GM12878 (cell line): Measurements from ENCODE around the gene FOLR2. TPM values are rescaled to one million over a fixed set of nuclear protein-coding genes. Genes with fewer than 3 reads are reported as not detected.
A peak's percentile ranks its signal among the peaks of the same experiment; 100 is the strongest.

Experiments used
- ATF7 ChIP-seq: fragments of 450-650 bp; IDR thresholded peaks from 2 replicates; pipeline ENCODE4 v1.6.1; 2016; ENCODE audit warnings: low read depth, mild to moderate bottlenecking
- BACH1 ChIP-seq: fragments of 450-650 bp; IDR thresholded peaks from 2 replicates; pipeline ENCODE4 v1.6.1; 2017; ENCODE audit warnings: mild to moderate bottlenecking, borderline replicate concordance
- BHLHE40 ChIP-seq, 2 experiments: fragments of 450-650 bp in 1 of 2; IDR thresholded peaks; 2 replicates each; pipeline ENCODE4 v1.6.1; 2011 to 2017; ENCODE audit warnings: low read depth in 2 of 2, borderline replicate concordance in 1 of 2, improper control_type of control experiment in 1 of 2, low read length in 1 of 2, mild to moderate bottlenecking in 1 of 2
- CHD2 ChIP-seq: IDR thresholded peaks from 2 replicates; pipeline ENCODE4 v1.6.1; 2011; ENCODE audit warnings: low read depth, low read length, improper control_type of control experiment, borderline replicate concordance
- CREM ChIP-seq: IDR thresholded peaks from 2 replicates; pipeline ENCODE4 v1.6.1; 2014; ENCODE audit warnings: antibody characterized with exemption, low read depth
- ELK1 ChIP-seq: IDR thresholded peaks from 2 replicates; pipeline ENCODE4 v1.6.1; 2012; ENCODE audit warnings: low read depth, low read length, improper control_type of control experiment
- HDAC2 ChIP-seq: fragments of 200-600 bp; sonication (generic); IDR thresholded peaks from 2 replicates; pipeline ENCODE4 v1.6.1; 2017
- HSF1 ChIP-seq: fragments of 150-350 bp; IDR thresholded peaks from 2 replicates; pipeline ENCODE4 v1.6.1; 2014; ENCODE audit warnings: mild to moderate bottlenecking, low read depth, low read length
- KAT2A ChIP-seq: conservative IDR thresholded peaks from 2 replicates; pipeline ENCODE4 v1.6.1; 2011; ENCODE audit warnings: low read depth, low read length; ENCODE audit not compliant: control insufficient read depth
- MYC ChIP-seq: IDR thresholded peaks from 2 replicates; pipeline ENCODE4 v1.6.1; 2011; ENCODE audit warnings: mild to moderate bottlenecking, low read length, moderate library complexity, inconsistent platforms; ENCODE audit not compliant: insufficient read depth, insufficient replicate concordance, insufficient read length, severe bottlenecking
- NBN ChIP-seq: fragments of 450-650 bp; IDR thresholded peaks from 2 replicates; pipeline ENCODE4 v1.6.1; 2016
- RBBP5 ChIP-seq: fragments of 200-600 bp; sonication (generic); conservative IDR thresholded peaks from 2 replicates; pipeline ENCODE4 v1.6.1; 2016
- RELA ChIP-seq: fragments of 450-650 bp; IDR thresholded peaks from 2 replicates; pipeline ENCODE4 v1.8.0; 2014; ENCODE audit warnings: borderline replicate concordance; ENCODE audit not compliant: partially characterized antibody
- SMAD1 ChIP-seq: fragments of 450-650 bp; IDR thresholded peaks from 2 replicates; pipeline ENCODE4 v1.6.1; 2018; ENCODE audit warnings: mild to moderate bottlenecking, low read depth; ENCODE audit not compliant: partially characterized antibody
- polyA plus RNA-seq, 11 experiments: library from polyadenylated mRNA; depleted of rRNA in 4 of 11; unstranded in 6 of 11; stranded (reverse) in 5 of 11; fragments of >200 nt; fragmentation: Nextera tagmentation in 4 of 11; fragmentation: Illumina TruSeq in 1 of 11; extraction: Ambion mirVana in 4 of 11; extraction: Trizol in 1 of 11; gene quantifications; 1 replicate in 1 of 11; 2 replicates in 10 of 11; pipeline versions ENCODE4 v1.2.1 to v1.2.3, GENCODE V29; 2011 to 2016; ENCODE audit warnings: inconsistent platforms in 2 of 11, missing spikeins in 2 of 11, low read depth in 1 of 11
- total RNA-seq, 4 experiments: library from RNA; depleted of rRNA in 3 of 4; stranded (reverse); fragments of >200 nt in 3 of 4; fragmentation: Illumina TruSeq in 1 of 4; extraction: Trizol in 1 of 4; gene quantifications; 2 replicates each; pipeline versions ENCODE4 v1.2.1 to v1.2.3, GENCODE V29; 2013 to 2021
- TF ChIP-seq, protein P1 (sequence below): IDR thresholded peaks from 2 replicates; pipeline ENCODE4 v1.6.1; 2012; ENCODE audit warnings: improper control_type of control experiment, low read depth, low read length; ENCODE audit not compliant: insufficient replicate concordance
- TF ChIP-seq, protein P2 (sequence below): IDR thresholded peaks from 2 replicates; pipeline ENCODE4 v1.6.1; 2012; ENCODE audit warnings: low read depth, low read length, improper control_type of control experiment

FOLR2 gene
- total and polyA plus RNA-seq, 10 of the 15 experiments (the other 5 are each of a cell fraction or from before 2014, with no cell fraction given) = 0.10 to 11.1 (median 1.9) TPM

DNA sequence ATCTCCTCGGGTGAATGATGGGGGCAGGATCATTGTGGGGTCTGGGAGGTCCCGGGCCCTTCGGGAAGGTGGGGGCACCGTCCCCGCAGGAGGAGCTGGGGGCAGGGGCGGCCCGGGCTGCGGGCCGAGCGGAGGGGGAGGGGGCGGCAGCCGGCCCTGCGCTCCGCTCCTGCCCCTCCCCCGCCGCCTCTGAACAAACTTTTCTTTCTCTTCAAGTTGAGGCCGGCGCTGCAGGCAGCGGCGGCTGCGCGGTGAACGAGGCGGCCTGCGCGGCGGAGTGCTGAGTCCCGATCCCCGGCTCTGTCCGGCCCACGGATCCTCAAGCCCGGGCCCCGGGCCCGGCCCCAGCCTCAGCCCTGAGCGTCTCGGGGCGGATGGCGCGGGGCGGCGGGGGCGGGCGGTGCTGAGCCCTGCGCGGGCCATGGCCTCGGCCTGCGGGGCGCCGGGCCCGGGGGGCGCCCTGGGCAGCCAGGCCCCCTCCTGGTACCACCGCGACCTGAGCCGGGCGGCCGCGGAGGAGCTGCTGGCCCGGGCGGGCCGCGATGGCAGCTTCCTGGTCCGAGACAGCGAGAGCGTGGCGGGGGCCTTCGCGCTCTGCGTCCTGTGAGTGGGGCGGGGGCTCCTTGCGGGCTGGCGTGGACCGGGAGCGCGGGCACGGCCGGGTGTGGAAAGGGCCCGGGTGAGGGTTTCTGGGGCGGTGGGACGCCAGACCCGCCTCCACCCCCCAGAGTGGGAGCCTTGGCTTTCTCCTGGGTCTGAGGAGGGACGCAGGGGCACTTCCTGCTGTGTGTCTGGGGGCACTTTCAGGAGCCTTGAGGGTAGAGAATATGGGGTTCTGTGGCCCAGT is 8.2 kb downstream of the FOLR2 start, which contains the start of gene INPPL1 (continued):
- TF ChIP-seq ELK1 (no peak), MYC (no peak), RBBP5 (no peak), KAT2A (no peak), NBN (no peak), CREM (no peak), ATF7 (no peak), CHD2 (no peak; the same call in 1 of the 2 replicates), BHLHE40 (IDR thresholded peaks at IDR 0.05; ENCODE audit: borderline replicate concordance in 1 of 2, low read depth in 2 of 2, low read length in 1 of 2) (0 out of 4 replicates have a peak, but pooled peaks of 1 of the 2 experiments have one; percentile 23), BACH1 (no peak), SMAD1 (no peak), HSF1 (no peak), HDAC2 (no peak), RELA (no peak)
- TF ChIP-seq, protein P1, sequence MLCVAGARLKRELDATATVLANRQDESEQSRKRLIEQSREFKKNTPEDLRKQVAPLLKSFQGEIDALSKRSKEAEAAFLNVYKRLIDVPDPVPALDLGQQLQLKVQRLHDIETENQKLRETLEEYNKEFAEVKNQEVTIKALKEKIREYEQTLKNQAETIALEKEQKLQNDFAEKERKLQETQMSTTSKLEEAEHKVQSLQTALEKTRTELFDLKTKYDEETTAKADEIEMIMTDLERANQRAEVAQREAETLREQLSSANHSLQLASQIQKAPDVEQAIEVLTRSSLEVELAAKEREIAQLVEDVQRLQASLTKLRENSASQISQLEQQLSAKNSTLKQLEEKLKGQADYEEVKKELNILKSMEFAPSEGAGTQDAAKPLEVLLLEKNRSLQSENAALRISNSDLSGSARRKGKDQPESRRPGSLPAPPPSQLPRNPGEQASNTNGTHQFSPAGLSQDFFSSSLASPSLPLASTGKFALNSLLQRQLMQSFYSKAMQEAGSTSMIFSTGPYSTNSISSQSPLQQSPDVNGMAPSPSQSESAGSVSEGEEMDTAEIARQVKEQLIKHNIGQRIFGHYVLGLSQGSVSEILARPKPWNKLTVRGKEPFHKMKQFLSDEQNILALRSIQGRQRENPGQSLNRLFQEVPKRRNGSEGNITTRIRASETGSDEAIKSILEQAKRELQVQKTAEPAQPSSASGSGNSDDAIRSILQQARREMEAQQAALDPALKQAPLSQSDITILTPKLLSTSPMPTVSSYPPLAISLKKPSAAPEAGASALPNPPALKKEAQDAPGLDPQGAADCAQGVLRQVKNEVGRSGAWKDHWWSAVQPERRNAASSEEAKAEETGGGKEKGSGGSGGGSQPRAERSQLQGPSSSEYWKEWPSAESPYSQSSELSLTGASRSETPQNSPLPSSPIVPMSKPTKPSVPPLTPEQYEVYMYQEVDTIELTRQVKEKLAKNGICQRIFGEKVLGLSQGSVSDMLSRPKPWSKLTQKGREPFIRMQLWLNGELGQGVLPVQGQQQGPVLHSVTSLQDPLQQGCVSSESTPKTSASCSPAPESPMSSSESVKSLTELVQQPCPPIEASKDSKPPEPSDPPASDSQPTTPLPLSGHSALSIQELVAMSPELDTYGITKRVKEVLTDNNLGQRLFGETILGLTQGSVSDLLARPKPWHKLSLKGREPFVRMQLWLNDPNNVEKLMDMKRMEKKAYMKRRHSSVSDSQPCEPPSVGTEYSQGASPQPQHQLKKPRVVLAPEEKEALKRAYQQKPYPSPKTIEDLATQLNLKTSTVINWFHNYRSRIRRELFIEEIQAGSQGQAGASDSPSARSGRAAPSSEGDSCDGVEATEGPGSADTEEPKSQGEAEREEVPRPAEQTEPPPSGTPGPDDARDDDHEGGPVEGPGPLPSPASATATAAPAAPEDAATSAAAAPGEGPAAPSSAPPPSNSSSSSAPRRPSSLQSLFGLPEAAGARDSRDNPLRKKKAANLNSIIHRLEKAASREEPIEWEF = no peak
- TF ChIP-seq, protein P2, sequence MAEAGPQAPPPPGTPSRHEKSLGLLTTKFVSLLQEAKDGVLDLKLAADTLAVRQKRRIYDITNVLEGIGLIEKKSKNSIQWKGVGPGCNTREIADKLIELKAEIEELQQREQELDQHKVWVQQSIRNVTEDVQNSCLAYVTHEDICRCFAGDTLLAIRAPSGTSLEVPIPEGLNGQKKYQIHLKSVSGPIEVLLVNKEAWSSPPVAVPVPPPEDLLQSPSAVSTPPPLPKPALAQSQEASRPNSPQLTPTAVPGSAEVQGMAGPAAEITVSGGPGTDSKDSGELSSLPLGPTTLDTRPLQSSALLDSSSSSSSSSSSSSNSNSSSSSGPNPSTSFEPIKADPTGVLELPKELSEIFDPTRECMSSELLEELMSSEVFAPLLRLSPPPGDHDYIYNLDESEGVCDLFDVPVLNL = no peak
